Measurements from ENCODE around the gene POLR2C.
A peak's percentile ranks its signal among the peaks of the same experiment; 100 is the strongest.
"Not testable (repeated sequence)": the region's sequence is repeated elsewhere in the genome, so short reads cannot be mapped to it uniquely, and the experiment has no call there.

The POLR2C gene

GRCh38 chr16:57462209-57462977, at the start of gene POLR2C:
Gene POLR2C (plus strand): TSS chr16:57462679. CDS start chr16:57462725, 46 bp downstream.
- peak; percentile 81 to 93 (median 88) for DNase-seq

DNA sequence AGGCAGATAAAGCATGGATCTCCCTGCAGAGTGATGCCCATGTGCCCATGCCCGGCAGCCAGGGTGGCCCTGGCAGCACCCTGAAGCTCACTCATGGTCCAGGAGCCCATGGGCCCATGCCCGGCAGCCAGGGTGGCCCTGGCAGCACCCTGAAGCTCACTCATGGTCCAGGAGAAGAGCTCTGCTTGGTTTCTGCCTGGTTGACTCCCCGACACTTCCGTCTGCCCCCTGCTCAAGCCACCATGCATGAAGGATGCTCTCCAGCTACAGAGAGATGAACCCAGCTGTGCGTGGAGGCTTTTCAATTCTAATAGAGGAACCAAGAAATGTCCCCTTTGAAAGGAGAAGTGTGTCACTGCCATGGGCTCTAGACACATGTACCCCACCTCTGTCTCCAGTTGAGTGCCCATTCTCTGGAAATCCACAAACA, 49.2 kb upstream of the POLR2C start:
- DNase-seq, result no peak

DNA sequence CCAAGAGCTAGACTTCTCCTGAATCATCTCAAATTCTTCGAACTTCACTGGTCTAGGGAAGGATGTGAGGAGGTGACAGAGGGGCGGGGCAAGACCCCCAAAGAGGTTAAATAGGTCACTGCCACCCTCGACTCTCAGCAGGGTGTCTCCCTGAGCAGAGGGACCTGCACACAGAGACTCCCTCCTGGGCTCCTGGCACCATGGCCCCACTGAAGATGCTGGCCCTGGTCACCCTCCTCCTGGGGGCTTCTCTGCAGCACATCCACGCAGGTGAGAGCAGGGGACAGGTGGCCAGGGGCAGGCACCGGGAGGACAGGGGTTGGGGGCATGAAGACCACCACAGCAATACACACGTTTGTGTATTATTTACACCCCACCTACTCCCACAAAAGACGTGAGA, 48.7 kb upstream of the POLR2C start:
- DNase-seq, result no peak

- no peak for DNase-seq
Observed at GRCh38 chr16:57416084-57416483, 46.4 kb upstream of the POLR2C start.

DNA sequence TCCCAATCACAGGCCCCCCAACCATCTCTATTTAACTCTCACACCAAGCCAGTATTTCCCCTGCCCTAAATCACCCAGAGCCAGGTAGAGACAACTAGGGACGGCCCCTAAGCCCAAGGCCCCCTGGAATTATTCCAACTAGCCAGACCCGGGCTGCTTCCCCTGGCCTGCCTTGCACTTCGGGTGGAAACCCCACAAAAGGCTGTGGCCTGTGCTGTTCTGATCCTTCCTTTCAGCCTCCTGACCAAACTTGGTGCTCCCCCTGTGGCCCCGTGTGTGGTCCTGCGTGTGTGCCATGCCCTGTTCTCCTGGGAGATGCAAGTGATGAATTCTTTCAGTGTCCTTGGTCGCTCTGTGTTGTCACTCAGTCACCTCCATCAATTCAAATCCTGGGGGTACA, 43.0 kb upstream of the POLR2C start:
- no peak for DNase-seq

GRCh38 chr16:57422026-57422944, 40.2 kb upstream of the POLR2C start:
- no peak for DNase-seq

DNA sequence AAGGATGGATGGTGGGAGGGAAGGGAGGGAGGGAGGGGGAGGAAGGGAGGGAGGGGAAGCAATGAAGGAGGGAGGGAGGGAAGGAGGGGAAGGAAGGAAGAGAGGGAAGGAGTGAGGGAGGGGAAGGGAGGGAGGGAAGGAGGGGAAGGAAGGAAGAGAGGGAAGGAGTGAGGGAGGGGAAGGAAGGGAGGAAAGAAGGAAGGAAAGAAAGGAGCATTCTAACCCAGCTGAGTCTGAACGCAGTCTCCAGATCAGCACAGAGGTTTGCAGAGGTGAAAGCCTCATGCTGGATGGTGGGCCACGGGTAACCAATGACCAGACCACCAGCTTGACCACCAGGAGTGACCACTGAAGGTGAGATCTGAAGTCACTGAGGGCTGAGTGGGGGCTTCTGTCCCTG, 39.3 kb upstream of the POLR2C start:
- no peak for DNase-seq

- DNase-seq, result no peak
Observed at GRCh38 chr16:57424583-57424982, 37.9 kb upstream of the POLR2C start.

DNA sequence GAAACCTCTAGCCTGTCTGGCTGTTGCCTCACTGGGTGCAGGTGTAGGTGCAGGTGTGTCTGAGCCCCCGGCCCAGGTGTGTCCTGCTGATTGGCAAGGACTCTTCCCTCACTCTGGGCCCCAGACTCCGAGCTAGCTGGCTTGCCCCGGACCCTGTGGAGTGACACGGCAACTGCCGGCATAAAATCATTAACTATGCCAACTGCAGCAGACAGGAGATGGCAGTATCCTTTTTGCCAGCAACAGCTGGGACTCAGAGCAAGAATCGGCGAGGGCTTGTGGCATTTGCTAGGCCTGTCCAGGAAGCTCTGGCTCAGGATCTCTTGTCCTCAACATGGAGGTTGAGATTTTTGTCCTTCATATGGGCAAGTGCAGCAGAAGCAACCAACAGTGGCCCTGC, 36.1 kb upstream of the POLR2C start:
- no peak for DNase-seq

GRCh38 chr16:57427307-57427706, 35.2 kb upstream of the POLR2C start:
- no peak for DNase-seq

DNA sequence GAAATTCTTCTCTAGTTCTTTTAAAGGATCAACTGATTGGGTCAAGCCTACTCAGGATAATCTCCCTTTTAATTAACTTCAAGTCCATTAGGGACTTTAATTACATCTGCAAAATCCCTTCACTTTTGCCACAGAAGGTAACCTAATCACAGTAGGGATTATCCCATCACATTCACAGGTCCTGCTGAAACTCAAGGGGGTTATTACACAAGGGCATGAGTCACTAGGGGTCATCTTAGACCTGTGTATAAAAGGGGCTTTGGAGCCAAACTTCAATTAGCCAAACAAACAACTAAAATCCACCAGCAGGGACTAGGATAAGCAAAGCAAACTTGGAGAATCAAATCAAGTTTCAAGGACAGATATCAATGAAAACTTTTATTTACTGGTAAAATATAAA, 34.7 kb upstream of the POLR2C start:
- DNase-seq, result no peak

- no peak for DNase-seq
Observed at GRCh38 chr16:57430955-57431354, 31.5 kb upstream of the POLR2C start.

- DNase-seq, result no peak
Observed at GRCh38 chr16:57432505-57432904, 30.0 kb upstream of the POLR2C start.

- peak in 1 of 6 experiments; percentile 21 for DNase-seq
Observed at GRCh38 chr16:57432989-57433388, 29.5 kb upstream of the POLR2C start.

DNA sequence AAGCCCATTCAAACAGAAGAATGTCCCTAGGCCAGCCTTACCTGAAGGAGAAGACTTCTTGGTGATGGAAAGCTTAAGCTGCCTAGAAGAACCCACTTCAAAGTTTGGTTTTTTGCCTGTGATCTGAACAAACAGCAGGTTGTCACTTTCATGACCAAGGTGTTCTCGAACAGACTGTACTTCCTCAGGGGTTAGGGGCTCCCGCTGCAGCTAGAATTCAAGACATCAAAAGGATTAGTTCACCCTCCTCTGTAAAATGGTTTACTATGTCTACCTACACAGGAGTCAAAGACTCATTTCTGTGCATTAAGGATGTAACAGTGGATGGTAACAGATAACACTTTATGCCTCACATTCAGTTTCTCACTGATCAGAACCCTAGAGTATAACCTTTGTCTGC, 28.5 kb upstream of the POLR2C start:
- peak in 4 of 6 experiments; percentile 4 to 82 (median 74) for DNase-seq

GRCh38 chr16:57435838-57436237, 26.6 kb upstream of the POLR2C start:
- DNase-seq, result no peak

- DNase-seq, result not testable (repeated sequence)
Observed at GRCh38 chr16:57439947-57440346, 22.5 kb upstream of the POLR2C start.

- DNase-seq, result not testable (repeated sequence)
Observed at GRCh38 chr16:57440551-57440950, 21.9 kb upstream of the POLR2C start.

GRCh38 chr16:57444711-57445110, 17.8 kb upstream of the POLR2C start:
- no peak for DNase-seq

DNA sequence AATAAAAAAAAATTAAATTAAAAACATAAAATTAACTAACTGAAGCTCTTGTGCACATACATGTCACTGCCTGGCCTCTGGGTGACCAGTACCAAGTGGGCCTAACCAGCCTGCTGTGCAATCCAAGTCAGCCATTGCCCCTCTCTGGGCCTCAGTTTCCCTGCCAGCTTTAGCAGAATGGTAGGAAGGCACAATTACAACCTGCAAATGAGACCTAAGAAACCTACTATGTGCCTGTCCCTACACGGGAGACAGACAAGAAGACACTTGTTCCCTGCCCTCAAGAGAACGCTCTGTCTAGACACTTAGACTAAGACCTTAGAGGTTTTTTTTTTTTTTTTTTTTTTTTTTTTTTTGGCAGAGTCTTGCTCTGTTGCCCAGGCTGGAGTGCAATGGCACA, 17.0 kb upstream of the POLR2C start:
- DNase-seq, result no peak

- DNase-seq, result peak in 2 of 6 experiments; percentile 19 to 51
Observed at GRCh38 chr16:57446531-57447185, 15.8 kb upstream of the POLR2C start.

DNA sequence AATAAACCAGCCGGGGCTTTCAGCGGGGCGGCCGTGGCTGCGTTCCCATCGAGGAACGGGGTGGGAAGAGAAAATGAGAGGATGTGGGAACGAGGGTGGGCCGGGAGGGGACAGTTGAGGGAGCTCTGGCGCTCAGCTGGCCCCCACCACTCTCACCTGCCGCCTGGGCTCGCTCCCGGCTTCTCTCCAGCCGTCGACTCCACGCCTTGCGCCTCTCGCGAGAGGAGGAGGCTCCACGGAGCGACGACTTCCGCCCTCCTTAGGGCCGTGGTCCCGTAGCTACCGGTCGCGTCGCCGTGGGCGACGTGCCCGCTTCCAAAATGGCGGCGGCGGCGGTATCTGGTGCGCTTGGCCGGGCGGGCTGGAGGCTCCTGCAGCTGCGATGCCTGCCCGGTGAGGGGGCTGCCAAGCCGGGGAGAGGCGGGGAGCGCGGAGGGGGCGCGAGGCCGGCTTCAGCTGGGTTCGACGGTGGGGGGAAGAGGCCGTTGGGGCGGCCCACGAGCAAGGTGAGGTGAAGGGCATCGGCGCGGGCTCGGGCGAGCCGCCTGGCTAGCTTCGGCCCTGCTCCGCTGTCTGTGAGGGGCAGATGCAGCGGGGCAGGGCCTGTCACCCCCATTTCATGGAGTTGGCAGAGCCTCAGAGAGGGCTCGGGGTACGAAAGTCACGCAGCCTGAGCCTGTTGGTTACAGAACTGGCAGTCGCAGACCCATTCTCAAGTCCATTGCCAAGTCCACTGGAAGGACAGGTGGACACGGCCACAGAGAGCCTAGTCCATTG, 15.1 kb upstream of the POLR2C start, which contains the start of the genes CIAPIN1 and COQ9:
CIAPIN1 (minus strand) TSS at position 200 of the 777 bp plus-strand sequence. CDS start 6,457 bp downstream, outside the sequence.
COQ9 (plus strand) TSS at position 294 of the 777 bp plus-strand sequence; CDS start at position 321, 27 bp downstream.
- DNase-seq, result peak; percentile 80 to 94 (median 88)
